ENCODE measurements around the gene TFF3.

DNA sequence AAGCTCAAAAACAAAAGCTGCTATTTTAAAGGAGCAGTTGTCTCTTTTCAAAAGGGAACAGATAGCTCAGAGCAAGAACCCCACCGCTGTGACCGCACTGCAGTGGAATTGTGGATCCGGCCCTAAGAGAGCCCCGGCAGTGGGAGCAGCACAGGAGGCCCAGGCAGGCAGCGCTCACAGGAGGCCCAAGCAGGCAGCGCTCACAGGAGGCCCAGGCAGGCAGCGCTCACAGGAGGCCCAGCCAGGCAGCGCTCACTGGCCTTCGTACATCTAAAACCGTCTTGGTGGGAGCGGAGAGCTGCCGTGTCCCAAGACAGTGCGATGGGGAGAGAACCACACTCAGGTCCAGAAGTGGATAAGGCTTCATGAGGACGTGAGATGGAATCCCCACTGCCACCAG lies 4.0 kb downstream of the TFF3 start:
- no peak for TF ChIP-seq ZFX (IDR thresholded peaks at IDR 0.05)
- TF ChIP-seq, protein P1, sequence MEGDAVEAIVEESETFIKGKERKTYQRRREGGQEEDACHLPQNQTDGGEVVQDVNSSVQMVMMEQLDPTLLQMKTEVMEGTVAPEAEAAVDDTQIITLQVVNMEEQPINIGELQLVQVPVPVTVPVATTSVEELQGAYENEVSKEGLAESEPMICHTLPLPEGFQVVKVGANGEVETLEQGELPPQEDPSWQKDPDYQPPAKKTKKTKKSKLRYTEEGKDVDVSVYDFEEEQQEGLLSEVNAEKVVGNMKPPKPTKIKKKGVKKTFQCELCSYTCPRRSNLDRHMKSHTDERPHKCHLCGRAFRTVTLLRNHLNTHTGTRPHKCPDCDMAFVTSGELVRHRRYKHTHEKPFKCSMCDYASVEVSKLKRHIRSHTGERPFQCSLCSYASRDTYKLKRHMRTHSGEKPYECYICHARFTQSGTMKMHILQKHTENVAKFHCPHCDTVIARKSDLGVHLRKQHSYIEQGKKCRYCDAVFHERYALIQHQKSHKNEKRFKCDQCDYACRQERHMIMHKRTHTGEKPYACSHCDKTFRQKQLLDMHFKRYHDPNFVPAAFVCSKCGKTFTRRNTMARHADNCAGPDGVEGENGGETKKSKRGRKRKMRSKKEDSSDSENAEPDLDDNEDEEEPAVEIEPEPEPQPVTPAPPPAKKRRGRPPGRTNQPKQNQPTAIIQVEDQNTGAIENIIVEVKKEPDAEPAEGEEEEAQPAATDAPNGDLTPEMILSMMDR (conservative IDR thresholded peaks at IDR 0.05) = no peak

Data from C4-2B (cell line).